CD4-positive, alpha-beta T cell (primary cell): ENCODE measurements around the gene PMS1. TPM values are rescaled to one million over a fixed set of nuclear protein-coding genes. Genes with fewer than 3 reads are reported as not detected.

Experiments used
- ATAC-seq: fragments of 200-7000 bp; cut with Tn5 transposase; one replicate; pipeline ENCODE4 v1.10.0; 2022; ENCODE audit warnings: mild to moderate bottlenecking; ENCODE audit not compliant: poor library complexity
- CTCF ChIA-PET: fragments of 350-600 bp; sonication (Branson Sonifier 250); formaldehyde crosslinking; loops from one replicate; lab custom pipeline; 2021; ENCODE audit warnings: antibody characterized with exemption, inconsistent platforms; lab: Charles Lee
- POLR2A ChIA-PET: fragments of 350-600 bp; sonication (Branson Sonifier 250); formaldehyde crosslinking; loops from one replicate; lab custom pipeline; 2021; ENCODE audit warnings: antibody characterized with exemption, inconsistent platforms; lab: Charles Lee
- DNase-seq, 14 experiments: peaks; one replicate each; pipeline ENCODE4 v3.0.0-alpha.2; 2013 to 2020; ENCODE audit warnings: mixed read lengths in 2 of 14
- H3K27ac ChIP-seq, 2 donors: one replicate each; pipeline versions ENCODE4 v1.5.1 to v1.7.0; 2013; ENCODE audit warnings: low read length in 2 of 2, low read depth in 1 of 2, mild to moderate bottlenecking in 1 of 2
- H3K27me3 ChIP-seq, 2 experiments: 1 replicate in 1 of 2; 2 replicates in 1 of 2; pipeline versions ENCODE4 v1.6.1 to v1.7.0; 2013; ENCODE audit warnings: low read length in 2 of 2, control low read depth in 1 of 2, mild to moderate bottlenecking in 1 of 2, moderate library complexity in 1 of 2; ENCODE audit not compliant: insufficient read depth in 2 of 2, control insufficient read depth in 1 of 2
- H3K36me3 ChIP-seq: one replicate; pipeline ENCODE4 v1.6.1; 2013; ENCODE audit warnings: low read length, control low read depth; ENCODE audit not compliant: insufficient read depth
- H3K4me1 ChIP-seq: one replicate; pipeline ENCODE4 v1.6.1; 2013; ENCODE audit warnings: low read length, control low read depth; ENCODE audit not compliant: insufficient read depth
- H3K4me3 ChIP-seq: one replicate; pipeline ENCODE4 v1.5.1; 2013; ENCODE audit warnings: mild to moderate bottlenecking, low read length, moderate library complexity
- H3K9me3 ChIP-seq, 2 experiments: 1 replicate in 1 of 2; 2 replicates in 1 of 2; pipeline versions ENCODE4 v1.6.1 to v1.7.0; 2013; ENCODE audit warnings: low read length in 2 of 2, mild to moderate bottlenecking in 2 of 2, control low read depth in 1 of 2, moderate library complexity in 1 of 2; ENCODE audit not compliant: control insufficient read depth in 1 of 2, insufficient read depth in 1 of 2
- H3K27ac Mint-ChIP-seq: one replicate; pipeline ENCODE4 v1.8.0; 2020; ENCODE audit warnings: mixed read lengths
- H3K27me3 Mint-ChIP-seq: one replicate; pipeline ENCODE4 v1.8.0; 2021; ENCODE audit warnings: mixed read lengths
- H3K36me3 Mint-ChIP-seq: one replicate; pipeline ENCODE4 v1.8.0; 2021; ENCODE audit warnings: low read depth, mixed read lengths
- H3K4me1 Mint-ChIP-seq: one replicate; pipeline ENCODE4 v1.8.0; 2021; ENCODE audit warnings: low read depth, mixed read lengths
- H3K4me3 Mint-ChIP-seq: one replicate; pipeline ENCODE4 v1.8.0; 2020; ENCODE audit warnings: mild to moderate bottlenecking, mixed read lengths
- H3K9me3 Mint-ChIP-seq: one replicate; pipeline ENCODE4 v1.8.0; 2020; ENCODE audit warnings: mixed read lengths
- intact Hi-C, 2 experiments: fragments of 100-400 bp; cut with DNase I in 1 of 2; cut with micrococcal nuclease in 1 of 2; formaldehyde crosslinking; loops; one replicate each; pipeline versions ENCODE4 v1.15.1 to v1.9.0; 2023 to 2025; cut with DNase I, micrococcal nuclease
- total RNA-seq, 174 experiments: library from RNA in 2 of 174; stranded (reverse) in 2 of 174; gene quantifications; one replicate each; pipeline ENCODE4 v1.2.3 and lab custom pipeline; 2021 to 2026
- TF ChIP-seq, protein P1 (sequence below): fragments of 200-600 bp; IDR thresholded peaks from one replicate; pipeline ENCODE4 v1.8.0; 2022; ENCODE audit warnings: antibody characterized with exemption, mild to moderate bottlenecking

PMS1 gene
- total RNA-seq, 2 experiments from 2014 or later: 9.6 to 9.8 TPM

- H3K9me3 Mint-ChIP-seq: no peaks in the 10 kb centered on the region
- POLR2A ChIA-PET: no interaction called here
- CTCF ChIA-PET: no interaction called here
- H3K9me3 ChIP-seq: no peaks in the 10 kb centered on the region
- DNase-seq: no peak
- peaks cover 50% of the 10 kb centered on the region for H3K36me3 Mint-ChIP-seq
- H3K4me1 ChIP-seq: no peaks in the 10 kb centered on the region
- no peak overlapping the region for H3K27ac Mint-ChIP-seq
- H3K4me3 Mint-ChIP-seq: no peak overlapping the region
- no peak overlapping the region for H3K4me3 ChIP-seq
- H3K4me1 Mint-ChIP-seq: no peaks in the 10 kb centered on the region
- H3K36me3 ChIP-seq: peaks cover 11% of the 10 kb centered on the region
- intact Hi-C loops: no loop called here
- TF ChIP-seq, protein P1, sequence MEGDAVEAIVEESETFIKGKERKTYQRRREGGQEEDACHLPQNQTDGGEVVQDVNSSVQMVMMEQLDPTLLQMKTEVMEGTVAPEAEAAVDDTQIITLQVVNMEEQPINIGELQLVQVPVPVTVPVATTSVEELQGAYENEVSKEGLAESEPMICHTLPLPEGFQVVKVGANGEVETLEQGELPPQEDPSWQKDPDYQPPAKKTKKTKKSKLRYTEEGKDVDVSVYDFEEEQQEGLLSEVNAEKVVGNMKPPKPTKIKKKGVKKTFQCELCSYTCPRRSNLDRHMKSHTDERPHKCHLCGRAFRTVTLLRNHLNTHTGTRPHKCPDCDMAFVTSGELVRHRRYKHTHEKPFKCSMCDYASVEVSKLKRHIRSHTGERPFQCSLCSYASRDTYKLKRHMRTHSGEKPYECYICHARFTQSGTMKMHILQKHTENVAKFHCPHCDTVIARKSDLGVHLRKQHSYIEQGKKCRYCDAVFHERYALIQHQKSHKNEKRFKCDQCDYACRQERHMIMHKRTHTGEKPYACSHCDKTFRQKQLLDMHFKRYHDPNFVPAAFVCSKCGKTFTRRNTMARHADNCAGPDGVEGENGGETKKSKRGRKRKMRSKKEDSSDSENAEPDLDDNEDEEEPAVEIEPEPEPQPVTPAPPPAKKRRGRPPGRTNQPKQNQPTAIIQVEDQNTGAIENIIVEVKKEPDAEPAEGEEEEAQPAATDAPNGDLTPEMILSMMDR: no peak
- H3K27me3 Mint-ChIP-seq: no peaks in the 10 kb centered on the region
- ATAC-seq: no peak
- H3K27ac ChIP-seq: no peak overlapping the region
- H3K27me3 ChIP-seq: no peaks in the 10 kb centered on the region
Observed at GRCh38 chr2:189854187-189854586, 69.9 kb downstream of the PMS1 start.

GRCh38 chr2:189854940-189855339 lies 70.7 kb downstream of the PMS1 start:
- TF ChIP-seq, protein P1: no peak
- ChIA-PET CTCF (no interaction called here), POLR2A (no interaction called here)
- no peak overlapping the region for H3K4me3 ChIP-seq
- Mint-ChIP-seq H3K27ac (no peak overlapping the region), H3K9me3 (no peaks in the 10 kb centered on the region), H3K4me1 (no peaks in the 10 kb centered on the region), H3K4me3 (no peak overlapping the region), H3K36me3 (peaks cover 46% of the 10 kb centered on the region), H3K27me3 (no peaks in the 10 kb centered on the region)
- peaks cover 11% of the 10 kb centered on the region for H3K36me3 ChIP-seq
- H3K27me3 ChIP-seq: no peaks in the 10 kb centered on the region
- no peak overlapping the region for H3K27ac ChIP-seq
- ATAC-seq: no peak
- intact Hi-C loops: no loop called here
- H3K4me1 ChIP-seq: no peaks in the 10 kb centered on the region
- H3K9me3 ChIP-seq: no peaks in the 10 kb centered on the region
- DNase-seq: no peak

- no peak for DNase-seq
Observed at GRCh38 chr2:189858291-189858690, 74.0 kb downstream of the PMS1 start.

More at GRCh38 chr2:189858291-189858690, 74.0 kb downstream of the PMS1 start:
- no peaks in the 10 kb centered on the region for H3K4me1 Mint-ChIP-seq
- Histone ChIP-seq H3K4me3 (no peak overlapping the region), H3K4me1 (no peaks in the 10 kb centered on the region), H3K9me3 (no peaks in the 10 kb centered on the region), H3K27me3 (no peaks in the 10 kb centered on the region), H3K27ac (no peak overlapping the region), H3K36me3 (peaks cover 9% of the 10 kb centered on the region)
- ATAC-seq: no peak
- intact Hi-C loops: no loop called here
- no peaks in the 10 kb centered on the region for H3K27me3 Mint-ChIP-seq
- TF ChIP-seq, protein P1: no peak
- ChIA-PET POLR2A (no interaction called here), CTCF (no interaction called here)
- no peak overlapping the region for H3K27ac Mint-ChIP-seq
- H3K36me3 Mint-ChIP-seq: peaks cover 49% of the 10 kb centered on the region
- H3K4me3 Mint-ChIP-seq: no peak overlapping the region
- no peaks in the 10 kb centered on the region for H3K9me3 Mint-ChIP-seq
